OCI-M1 (cell line): ENCODE results near the gene PHF21B.
"Not testable (repeated sequence)": the region's sequence is repeated elsewhere in the genome, so short reads cannot be mapped to it uniquely, and the experiment has no call there.

Experiments
- DNase-seq: peaks from one replicate; lab custom pipeline; 2025; lab: John Stamatoyannopoulos, UW

Gene PHF21B

GRCh38 chr22:45009606-45010531 lies at the start of gene PHF21B:
Gene PHF21B (minus strand): TSS chr22:45010005. CDS start chr22:45009549, 456 bp downstream.
- no peak for DNase-seq

DNA sequence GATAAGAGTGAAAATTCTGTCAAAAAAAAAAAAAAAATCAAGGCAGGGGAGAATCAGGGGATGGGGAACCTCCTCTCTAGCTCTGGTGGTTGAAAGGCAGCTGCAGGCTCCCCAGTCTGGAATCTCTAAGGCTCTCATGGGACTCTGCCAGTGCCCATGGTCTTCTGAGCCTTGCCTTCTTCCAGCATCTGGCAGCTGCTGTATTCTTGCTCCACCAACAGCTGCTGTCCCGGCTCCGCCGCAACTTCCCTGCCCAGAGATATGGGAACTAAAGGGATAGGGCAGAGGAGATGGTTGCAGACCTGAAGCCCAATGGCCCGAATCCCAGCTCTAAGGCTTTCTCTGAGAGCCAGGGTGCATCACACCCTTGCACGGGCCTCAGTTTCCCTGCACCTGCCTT lies 49.5 kb upstream of the PHF21B start:
- DNase-seq: no peak

- DNase-seq: no peak
Observed at GRCh38 chr22:45058622-45058912, 48.8 kb upstream of the PHF21B start.

DNA sequence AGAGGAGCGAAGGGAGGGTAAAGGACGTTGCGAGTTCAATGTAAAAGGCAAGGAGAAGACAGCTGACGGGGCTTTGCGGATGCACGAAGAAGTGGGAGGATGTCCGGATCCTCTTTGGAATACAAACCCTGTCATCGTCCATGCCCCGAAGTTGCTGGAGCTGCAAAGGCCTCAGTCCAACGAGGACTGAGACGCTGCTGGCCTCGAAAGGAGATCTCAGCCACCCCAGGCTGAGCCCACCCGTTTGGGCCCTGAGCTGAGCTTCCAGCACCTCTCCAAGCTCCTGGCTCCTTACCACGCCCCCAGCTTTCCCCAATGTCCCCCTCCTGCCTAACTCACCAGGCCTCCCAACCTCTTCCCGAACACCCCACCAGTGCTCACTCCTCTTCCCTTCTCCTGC lies 46.1 kb upstream of the PHF21B start:
- DNase-seq: no peak

GRCh38 chr22:45053571-45053970 lies 43.8 kb upstream of the PHF21B start:
- no peak for DNase-seq

GRCh38 chr22:45053094-45053493 lies 43.3 kb upstream of the PHF21B start:
- DNase-seq: no peak

GRCh38 chr22:45052665-45053064 lies 42.9 kb upstream of the PHF21B start:
- not testable (repeated sequence) for DNase-seq

GRCh38 chr22:45051946-45052345 lies 42.1 kb upstream of the PHF21B start:
- no peak for DNase-seq

GRCh38 chr22:45051419-45051818 lies 41.6 kb upstream of the PHF21B start:
- no peak for DNase-seq

DNA sequence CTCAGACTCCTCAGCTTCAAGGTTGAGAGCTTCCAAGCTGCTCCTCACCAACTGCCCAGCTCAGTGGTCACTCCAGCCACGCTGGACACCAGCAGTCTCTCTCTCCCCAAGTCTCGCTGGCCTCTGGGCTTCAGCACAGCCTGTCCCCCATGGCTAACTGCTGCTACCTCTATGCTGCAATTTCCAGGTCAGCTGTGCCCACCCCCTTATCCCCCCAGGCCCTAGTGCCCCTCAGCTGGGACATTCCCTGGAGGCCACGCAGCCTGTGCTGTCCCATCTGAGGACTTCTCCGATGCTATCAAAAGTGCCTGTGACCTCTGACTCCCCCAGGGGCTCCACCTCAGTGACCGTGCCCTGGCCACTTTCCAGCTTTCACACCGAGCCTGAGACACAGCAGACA lies 37.5 kb upstream of the PHF21B start:
- DNase-seq: no peak

DNA sequence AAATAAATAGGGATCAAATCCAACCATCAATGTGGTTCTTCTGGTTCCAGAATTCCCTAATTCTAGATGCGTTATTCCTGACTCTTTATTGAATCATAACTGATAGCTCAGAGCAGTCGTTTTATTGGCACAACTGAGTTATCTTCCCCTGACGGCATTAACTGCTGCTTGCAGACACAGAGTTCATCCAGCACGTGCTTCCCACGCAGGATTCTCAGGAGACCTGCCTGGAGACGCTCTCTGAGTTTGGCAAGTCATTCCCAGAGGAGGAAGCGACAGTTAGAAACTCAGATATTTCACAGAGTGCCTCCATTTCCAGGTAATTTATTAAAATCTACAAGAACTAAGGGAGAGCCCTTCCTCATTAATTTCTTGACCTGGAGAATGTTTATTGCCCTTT lies 35.4 kb upstream of the PHF21B start:
- no peak for DNase-seq

DNA sequence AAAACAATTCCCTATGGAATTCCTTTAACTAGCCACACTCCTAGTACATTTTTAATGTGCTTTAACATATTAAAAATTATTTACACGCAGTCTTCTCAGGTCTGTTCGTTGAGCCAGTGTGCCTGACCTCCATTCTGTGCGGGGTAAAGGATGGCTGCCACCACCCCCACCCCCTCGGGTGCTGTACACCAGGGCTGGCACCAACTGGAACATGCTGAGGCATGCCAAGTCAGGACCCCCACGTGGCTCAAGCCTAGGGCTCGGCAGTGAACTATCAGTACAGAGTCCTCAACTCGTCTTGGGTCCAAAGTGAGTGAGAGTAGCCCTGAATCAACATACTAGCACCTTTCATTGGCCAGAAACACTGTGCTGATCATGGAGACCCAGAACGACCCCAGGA lies 32.5 kb upstream of the PHF21B start:
- DNase-seq: no peak

GRCh38 chr22:45039133-45039532 lies 29.3 kb upstream of the PHF21B start:
- no peak for DNase-seq

DNA sequence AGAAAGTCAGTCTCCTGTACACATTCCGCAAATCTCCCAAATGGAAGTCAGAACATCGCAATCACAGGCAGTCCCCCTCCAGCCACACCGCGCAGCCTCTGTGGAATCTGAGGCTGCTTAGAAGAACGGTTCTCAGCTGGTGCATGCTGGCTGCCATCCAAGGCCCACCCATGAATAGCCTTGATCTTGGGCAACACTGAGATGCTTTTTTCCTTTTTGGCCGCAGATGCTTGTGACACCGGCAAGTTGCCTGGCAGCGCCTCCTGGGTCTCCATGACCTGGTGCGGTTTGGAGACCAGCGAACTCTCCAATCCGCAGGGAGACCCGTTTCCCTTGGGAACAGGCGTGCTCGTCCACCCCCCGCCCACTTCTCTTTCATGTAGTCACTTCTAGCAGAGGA lies 26.3 kb upstream of the PHF21B start:
- DNase-seq: no peak

DNA sequence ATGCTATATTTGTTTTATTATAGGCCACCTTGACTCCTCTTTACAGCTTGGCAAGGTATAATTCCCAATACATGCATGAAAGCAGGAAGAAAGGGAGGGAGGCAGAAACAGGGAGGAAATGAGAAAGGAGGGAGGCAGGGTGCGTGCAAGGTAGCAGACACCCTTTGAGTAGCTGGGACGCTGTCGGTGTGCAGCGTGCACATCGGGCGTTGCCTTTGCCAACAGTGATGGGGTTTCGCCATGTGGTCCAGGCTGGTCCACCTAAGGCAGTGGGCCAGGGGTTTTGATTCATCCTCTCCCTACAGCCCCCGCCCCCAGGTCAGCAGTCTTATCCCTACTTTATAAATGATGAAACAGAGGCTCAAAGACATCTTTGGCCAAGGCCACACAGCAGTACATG lies 25.0 kb upstream of the PHF21B start:
- DNase-seq: no peak

DNA sequence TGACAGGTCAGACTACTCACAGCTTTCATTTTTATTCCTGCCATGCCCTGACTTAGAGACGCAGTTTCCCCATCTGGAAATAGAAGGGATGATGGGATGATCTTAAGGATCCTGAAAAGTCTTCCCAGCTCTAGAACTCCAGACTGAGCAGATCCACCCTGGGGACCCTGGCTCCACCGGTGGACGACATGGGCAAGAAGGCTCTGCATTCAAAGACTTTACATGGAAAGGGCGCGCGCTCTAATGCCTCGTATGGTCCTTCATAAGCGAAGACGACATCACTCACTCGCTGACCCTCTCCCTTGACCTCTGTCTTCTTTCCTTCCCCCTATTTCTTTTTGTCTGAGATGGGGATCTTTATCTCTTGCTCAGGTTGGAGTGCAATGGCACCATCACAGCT lies 24.4 kb upstream of the PHF21B start:
- no peak for DNase-seq

DNA sequence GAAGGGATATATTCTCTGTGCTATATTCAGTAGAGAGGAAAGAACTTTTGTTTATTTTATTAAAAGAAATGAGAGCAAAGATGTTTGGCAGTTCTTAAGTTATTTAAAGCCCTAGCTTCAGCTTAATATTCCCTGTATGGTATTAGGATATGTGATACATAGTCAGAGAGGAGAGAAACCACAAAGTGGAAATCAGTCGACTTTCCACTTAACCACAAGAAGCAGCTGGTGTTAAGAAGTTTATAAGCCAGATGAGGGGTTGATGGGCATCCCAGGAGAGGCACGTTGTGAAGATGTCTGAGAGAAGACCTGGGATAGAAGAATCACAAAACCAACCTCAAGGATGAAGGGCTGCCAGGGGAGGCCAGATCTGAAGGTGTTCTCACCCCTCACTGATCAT lies 23.3 kb upstream of the PHF21B start:
- no peak for DNase-seq

DNA sequence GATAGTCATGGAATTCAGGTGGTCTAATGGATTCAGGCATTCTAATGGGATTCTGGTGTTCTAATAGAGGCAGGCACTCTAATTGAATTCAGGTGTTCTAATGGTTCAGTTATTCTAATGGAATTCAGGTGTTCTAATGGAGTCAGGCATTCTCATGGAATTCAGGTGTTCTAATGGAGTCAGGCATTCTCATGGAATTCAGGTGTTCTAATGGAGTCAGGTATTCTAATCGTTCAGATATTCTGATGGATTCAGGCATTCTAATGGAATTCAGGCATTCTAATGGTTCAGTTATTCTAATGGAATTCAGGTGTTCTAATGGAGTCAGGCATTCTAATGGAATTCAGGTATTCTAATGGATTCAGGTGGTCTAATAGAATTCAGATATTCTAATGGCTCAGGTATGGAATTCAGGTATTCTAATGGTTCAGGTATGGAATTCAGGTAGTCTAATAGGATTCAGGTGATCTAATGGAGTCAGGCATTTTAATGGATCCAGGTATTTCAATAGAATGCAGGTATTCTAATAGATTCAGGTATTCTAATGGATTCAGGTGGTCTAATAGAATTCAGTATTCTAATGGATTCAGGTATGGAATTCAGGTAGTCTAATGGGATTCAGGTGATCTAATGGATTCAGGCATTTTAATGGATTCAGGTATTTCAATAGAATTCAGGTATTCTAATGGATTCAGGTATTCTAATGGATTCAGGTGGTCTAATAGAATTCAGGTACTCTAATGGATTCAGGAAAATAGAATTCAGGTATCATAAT lies 22.0 kb upstream of the PHF21B start:
- DNase-seq: no peak

GRCh38 chr22:45029501-45029900 lies 19.7 kb upstream of the PHF21B start:
- no peak for DNase-seq

GRCh38 chr22:45026511-45026910 lies 16.7 kb upstream of the PHF21B start:
- DNase-seq: peak; percentile 4

DNA sequence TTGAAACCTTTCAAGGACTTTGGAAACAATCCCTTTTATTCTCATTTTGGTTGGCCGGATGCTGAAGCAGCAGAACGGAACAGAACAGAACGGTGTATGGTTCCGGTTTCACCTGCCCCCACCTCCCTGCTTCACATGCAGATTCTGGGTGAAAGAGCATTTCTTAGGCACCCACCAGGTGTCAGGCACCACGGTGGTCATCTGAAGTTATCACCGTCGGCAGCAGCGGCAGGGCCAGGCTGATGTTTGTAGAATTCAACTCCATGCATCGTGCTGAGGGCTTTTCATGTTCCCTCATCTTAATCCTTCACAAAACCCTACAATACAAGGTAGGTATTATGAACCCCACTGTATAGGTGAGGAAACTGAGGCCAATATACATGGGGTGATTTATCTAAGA lies 13.6 kb upstream of the PHF21B start:
- no peak for DNase-seq

GRCh38 chr22:45019861-45020655 lies 10.3 kb upstream of the PHF21B start:
- no peak for DNase-seq

- DNase-seq: no peak
Observed at GRCh38 chr22:45014654-45015053, 4.8 kb upstream of the PHF21B start.
